GM18867 (cell line): ENCODE data around the gene NXPH2.
"Not testable (repeated sequence)": the region's sequence is repeated elsewhere in the genome, so short reads cannot be mapped to it uniquely, and the experiment has no call there.

Experiments used
- ATAC-seq: cut with Tn5 transposase; IDR thresholded peaks from one replicate; pipeline ENCODE4 v1.9.1; 2021; ENCODE audit warnings: mild to moderate bottlenecking, moderate library complexity; ENCODE audit not compliant: unreplicated experiment

NXPH2 gene

DNA sequence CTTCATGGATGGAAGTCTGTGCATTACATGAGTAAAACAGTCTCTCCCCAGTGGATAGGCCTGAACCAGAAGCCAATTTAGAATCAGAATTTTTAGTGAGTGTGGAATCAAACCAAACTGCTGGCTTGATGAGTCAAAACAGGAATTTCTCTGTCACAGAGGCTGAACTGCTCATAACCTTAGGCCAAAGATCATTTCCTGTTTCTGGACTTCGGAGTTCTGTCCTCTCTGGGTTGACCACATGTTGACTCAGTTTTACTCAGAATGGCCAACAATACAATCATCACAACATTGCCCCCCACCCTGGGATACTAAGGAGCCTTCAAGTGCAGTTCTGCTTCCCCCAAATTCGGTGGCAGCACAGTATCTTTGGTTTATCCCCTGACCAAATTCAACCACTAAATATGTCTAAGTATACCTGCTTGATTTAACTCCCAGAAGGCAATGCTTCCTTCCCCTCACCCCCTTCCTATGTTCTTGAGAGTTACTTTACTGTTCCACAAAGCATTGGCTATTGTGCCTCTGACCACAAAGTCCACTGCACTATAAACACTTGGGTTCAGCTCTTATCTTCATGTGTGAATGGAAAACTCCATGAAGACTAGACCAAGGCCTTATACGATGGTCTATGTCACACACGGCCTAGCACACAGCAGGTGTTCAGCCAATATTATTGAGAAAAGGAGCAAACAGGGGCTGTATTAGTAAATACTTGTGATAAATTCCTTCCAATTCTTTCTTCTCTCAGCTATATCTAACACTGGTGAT lies 67.8 kb downstream of the NXPH2 start:
- peak; percentile 93 for ATAC-seq

DNA sequence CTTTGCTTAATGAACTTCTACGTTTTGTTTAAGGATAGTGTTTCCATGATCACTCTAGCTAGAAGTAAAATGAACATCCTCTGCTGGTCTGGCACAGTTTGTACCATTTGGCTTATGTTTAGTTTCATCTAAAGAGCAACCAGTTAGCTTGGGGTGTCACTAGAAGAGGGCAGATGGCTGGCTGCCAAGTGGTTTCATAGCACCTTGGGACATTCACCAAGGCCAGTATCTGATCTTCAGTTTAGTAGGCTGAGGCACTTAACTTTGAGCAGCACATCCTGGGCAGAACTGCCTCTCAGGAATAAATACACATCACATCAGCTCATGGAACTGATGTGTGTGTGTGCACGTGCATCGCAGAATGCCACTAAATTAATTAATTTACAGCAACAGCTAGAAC lies 68.4 kb downstream of the NXPH2 start:
- ATAC-seq = peak; percentile 55

DNA sequence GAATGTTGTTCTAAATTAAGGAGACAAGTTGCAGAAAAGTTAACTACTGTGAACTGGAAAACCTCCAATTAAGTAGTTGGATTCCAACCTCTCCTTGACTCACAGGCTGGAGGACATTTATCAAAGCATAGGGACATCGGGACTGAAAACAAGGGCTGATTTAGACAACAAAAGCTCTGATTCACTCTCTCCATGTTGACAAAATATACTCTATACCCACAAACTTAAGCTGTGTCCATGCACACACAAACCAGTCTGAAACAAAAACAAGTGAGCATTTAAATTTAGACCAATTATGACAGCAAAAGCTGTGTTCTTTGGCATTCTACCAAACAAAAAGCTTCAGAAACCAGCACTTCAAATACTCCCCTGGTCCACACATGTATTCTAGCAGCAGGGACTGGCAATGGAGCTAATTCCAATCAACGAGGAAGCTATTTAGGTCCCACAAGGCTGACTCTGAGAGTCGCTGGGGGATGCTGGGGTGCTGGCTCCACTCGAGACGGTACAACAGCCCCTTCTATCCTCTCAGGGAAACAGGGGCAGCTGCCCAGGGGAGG lies 71.4 kb downstream of the NXPH2 start:
- no peak for ATAC-seq

DNA sequence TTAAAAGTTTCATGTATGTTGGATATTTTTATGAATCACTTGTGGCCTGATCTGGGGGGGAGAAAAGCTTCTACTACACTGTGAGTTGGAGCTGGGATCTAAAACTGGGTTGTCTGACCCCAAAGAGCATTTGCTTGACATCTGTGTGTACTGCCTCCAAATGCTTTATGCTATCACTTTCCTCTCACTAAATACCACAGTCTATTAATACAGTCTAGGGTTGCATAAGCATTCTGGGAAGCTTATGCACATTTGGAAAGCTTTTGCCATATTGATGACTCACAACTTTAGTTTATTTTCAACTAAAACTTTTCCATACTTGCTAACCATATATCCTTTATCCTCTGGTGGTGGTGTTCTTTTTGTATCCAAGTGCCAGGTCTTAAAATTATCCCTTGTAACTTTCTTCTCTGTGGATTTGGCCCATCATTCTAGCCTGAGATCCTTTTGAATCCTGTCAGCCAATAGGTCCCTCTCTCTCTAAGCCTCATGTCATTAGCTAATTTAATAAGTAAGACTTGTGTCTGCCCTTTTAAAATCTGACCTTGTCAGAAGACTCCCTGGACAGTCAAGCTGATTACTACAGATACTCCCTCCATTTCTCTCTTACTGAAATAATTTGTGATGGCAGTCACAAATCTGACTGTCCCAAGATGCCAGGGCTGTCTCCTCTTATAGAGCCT lies 72.7 kb downstream of the NXPH2 start:
- ATAC-seq = no peak

DNA sequence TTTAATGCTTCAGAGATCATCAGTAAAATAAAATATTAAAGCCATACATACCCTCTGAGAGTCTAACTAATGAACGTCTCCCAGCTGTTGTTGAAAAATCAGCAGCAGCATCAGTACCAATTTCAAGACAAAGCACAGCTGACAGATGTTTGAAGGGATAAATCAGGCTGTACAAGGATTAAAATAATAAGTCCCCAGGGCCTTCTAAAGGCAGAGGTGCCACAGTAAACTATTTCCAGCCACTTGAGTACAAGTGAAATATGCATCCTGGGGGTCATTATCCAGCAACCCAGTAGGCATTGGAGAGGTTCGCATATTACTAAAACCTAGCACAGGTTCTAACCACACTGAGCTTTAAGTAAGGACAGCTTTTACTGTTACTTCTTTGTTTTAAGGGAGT lies 76.9 kb downstream of the NXPH2 start:
- no peak for ATAC-seq

DNA sequence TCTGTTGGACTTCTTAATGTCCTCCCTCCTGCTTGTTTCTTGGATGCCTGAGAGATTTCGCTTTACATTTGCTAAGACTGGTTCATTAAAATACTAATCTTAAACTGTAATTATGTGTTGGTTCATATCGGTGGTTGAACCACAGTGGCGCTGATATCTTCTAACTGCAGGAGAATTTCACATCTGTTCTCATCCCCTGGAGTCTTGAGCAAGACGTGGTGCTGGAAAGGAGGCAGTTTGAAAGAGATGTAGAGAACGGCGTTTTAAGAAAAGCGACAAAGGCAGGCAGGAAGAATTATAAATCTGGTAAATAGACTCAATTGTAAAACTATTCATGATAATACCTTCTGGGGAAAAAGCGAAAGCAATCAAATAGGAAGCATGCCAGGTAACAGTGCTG lies 79.5 kb downstream of the NXPH2 start:
- ATAC-seq = no peak

DNA sequence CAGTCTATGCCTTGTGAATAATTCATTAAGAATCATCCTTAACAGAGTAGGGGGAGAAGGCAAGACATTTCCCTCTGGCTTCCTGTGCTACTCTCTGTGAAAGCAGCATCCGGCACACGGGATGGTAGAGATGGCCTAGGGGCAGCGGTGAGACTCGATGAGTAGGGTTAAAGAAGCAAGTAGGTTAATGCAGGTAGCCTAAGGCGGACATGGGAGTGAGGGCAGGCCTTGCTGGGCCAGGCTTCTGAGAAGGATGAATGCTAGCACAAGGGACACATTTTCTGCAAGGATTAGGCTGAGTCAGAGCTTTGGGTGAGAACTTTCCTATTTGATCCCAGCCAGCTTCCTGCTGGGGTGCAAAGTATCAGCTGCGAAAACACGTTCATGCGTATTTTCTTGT lies 80.8 kb downstream of the NXPH2 start:
- no peak for ATAC-seq

DNA sequence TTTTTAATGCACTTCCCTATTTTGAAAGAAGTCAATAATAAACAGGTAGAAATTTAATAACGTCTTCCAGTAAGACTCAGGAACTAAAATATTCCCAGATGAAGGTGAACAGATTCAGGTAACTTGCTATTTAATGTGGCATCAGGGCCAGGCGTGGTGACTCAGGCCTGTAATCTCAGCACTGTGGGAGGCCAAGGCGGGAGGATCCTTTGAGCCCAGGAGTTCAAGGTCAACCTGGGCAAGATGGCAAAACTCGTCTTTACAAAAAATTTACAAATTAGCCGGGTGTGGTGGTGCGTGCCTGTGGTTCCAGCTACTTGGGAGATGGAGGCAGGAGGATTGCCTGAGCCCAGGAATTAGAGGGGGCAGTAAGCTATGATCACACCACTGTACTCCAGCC lies 81.8 kb downstream of the NXPH2 start:
- no peak for ATAC-seq

DNA sequence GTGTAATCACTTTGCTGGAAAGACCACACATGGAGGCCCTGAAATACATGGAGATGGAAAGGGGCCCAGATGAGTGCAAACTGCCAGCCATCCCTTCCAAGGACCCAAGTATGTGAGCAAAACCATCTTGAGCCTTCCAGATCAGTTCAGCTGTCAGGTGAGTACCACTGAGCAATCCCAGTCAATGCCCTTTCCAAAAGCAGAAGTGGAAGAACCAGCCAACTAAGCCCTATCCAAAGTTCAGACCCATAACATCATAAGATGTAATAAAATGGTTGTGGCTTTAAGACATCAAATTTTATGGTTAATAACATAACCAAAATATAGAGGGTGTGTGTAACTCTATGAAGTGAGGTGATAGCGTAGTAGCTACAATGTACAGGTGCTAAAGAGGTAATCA lies 88.5 kb downstream of the NXPH2 start:
- no peak for ATAC-seq

DNA sequence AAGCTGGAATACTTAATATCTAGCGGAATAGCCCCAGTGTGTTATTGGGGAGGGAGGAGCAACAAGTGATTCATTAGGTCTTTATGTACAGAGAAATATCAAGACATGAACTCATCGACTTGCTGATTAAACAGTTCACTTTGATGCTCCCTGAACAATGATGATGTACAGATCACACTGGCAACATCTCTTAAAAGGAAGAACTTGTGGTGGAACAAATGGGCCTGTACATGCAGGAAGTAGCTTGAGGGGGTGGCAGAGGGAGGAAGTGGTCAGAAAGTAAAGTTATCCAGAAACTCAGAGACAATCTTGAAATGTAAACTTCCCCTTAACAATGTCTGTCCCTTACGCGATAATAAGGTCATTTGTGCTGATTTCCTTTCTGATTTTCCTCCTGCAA lies 90.5 kb downstream of the NXPH2 start:
- ATAC-seq = peak; percentile 70

DNA sequence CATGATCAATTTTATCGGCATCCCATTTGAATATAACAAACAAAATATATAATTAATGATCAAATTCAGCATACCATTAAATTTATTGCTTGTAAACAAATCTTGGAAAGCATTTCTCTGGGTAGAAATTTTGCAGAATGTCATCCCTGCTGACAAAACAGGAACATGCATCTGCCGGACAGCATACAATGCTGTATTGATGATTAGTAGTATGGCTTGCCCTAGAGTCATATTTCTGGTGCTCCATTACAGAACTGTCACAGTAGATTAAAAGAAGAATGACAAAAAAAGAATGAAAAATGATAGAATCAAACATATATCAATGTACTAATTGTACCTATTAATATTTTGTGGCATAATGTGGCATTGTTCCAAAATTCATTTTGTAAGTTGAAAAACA lies 98.0 kb downstream of the NXPH2 start:
- ATAC-seq = no peak

DNA sequence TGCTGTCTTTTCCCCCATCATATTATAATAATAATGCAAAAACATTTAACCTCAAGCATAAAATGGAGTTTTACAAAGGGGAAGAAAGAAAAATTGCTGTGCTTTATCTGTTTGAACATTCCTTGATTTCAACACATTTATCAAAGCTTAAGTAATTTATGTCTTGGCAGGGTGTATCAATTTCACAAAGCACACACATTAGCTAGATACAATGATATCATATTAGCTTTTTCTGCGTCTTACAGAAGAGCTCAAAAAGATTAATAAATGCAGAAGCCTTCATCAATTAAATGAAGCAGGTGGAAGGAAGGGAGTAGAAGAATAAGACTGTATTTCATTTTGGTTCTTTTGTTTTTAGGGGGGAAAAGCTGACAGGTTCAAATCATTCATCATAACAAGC lies 103.0 kb downstream of the NXPH2 start:
- ATAC-seq = no peak

DNA sequence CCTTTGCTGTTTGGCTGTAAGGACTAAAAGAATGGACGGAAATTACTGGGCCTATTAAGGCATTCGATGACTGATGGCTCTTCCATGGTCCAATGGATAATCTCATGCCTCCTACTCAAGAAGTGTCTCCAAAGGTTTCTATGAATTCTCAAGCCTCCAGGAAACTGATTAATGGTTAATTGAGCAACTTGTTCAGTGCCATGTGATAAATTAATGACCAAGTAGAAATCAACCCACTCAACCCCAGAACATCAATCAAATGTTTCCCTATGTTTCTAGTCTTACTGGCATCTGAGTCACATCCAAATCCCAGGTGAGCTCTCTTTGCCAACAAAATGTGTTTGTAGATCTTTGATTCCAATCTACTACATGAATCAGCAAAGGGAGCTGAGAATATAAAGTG lies 103.6 kb downstream of the NXPH2 start:
- no peak for ATAC-seq

DNA sequence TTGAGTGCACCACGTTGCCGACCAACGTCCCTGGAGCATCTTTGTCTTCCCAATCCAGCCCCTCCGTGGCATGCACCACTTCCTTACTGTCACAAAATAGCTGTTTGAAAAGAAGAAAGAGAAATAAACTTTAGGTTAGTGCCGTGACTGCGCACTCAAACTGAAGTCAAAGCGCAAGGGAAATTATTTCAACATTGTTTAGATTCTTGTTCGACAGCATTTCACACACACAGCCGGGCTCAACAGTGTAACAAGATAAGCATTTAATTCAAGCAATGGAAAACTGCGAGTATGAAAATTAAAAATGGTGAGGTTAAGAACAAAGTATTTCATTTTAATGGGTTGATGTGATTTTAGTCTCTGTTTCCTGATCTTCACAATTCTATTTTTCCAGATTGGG lies 108.6 kb downstream of the NXPH2 start:
- ATAC-seq = no peak

DNA sequence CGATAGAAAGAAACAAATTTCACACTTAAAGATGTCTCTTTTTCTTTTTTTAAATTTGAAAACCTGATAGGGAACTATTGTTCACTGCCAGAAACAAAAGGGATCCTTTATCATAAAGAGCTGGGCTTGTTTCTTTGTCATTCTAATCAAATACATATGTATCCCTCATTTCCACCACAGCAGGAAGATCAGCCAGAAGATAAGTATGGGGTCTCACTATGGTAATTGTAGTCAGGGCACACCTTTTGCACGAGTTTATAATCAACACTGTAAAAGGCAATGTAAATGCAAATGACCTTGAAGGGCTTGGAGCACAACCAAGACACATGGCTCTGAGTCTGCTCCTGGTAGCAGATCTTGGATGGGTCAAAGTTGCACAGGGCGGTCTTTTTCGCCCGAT lies 109.5 kb downstream of the NXPH2 start:
- no peak for ATAC-seq

DNA sequence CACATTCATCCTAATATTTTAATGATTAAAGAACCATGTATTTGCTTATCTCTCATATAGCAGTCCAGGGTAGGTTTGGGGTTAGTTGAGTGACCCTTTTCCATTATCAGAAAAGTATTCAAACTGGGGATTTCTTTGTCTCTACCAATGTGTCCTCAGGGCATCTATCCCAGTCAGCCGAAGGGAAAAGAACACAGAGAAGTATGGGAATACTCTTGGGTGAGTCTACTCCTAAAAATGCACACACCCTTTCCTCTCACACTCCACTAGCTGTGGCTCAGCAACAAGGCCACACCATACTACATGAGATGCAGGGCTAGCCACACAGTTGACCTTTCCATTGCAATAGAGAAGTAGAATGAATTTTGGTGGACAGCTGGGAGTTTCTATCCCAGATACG lies 114.3 kb downstream of the NXPH2 start:
- ATAC-seq = no peak

DNA sequence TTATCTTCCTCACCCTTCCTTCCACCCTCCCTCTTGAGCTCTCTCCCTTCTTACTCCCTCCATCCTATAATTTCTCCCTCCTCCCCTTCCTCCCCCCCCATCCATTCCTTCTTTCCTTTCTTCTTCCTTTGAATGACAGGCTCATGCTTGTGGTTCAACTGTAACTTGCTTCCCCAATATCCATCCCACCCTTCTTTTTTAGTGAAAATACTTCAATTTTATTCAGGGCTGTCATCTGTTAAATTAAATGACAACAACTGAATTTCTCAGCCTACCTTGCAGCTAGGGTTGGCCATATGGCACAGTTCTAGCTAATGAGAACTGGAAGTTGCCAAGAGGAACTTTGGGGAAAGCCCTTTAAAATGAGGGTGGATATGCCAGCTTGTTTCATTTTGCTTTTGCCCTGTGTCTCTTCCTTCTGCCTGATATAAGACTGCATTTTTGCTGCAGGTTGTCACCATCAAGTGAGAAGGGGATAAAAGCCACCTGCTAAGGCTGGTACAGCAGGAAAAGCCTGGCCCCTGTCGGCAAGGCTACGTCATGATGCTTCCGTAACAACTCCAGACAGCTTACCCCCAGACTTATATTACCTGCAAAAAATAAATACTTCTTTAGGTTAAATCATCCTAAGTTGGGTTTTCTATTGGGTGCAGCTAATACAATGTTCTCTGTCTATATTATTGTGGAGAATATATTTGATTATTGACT lies 121.8 kb downstream of the NXPH2 start:
- ATAC-seq = no peak

DNA sequence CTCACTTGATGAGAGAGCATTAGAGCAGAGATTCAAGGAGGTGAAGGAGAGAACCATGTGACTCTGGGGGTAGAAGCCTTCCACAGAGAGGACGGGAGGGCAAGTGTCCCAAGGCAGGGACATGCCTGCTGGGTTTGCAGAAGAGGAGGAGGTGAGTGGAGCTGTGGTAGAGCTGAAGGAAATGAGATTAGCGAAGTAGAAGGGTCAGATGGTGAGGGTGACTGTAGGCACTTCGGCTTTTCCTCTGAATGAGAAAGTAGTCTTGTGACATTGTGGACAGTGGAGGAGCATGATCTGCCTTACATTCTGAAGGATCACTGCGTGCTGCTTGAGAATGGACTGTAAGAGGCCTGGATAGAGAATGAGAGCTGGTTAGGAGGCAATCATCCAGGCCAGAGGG lies 126.0 kb downstream of the NXPH2 start:
- ATAC-seq = no peak

DNA sequence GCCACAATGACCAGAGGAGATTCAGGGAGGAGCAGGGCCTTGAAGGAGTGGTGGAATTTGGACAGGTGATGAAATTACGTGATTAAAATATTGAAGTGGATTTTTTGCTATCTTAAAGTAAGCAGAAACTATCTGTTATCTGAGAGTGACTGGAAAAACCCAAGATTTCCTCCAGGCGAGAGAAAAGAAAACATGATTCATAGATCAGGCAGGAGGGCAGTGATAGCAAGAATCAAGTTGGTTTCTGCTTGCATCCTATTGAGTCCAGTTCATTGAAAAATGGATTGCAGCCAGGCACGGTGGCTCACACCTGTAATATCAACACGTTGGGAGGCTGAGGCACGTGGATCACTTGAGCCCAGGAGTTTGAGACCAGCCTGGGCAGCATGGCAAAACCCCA lies 127.8 kb downstream of the NXPH2 start:
- ATAC-seq = no peak

DNA sequence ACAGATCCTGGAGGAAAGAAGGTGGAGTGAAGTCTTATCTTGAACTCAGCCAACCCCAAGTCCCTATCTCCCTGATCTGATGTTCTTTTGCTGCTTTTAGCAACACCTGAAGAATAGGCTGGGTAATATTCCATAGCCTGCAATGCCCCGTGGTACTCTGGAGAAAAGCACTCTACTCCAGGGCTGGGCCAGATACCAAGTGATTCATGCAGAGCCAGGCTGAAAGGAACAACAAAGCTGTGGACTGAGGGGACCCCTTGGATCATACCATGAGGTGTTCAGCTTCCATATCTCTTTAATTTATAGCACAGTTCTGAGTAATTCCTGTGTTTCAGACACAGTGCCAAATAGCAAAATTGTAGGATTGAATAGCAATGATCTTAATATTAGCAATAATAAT lies 130.6 kb downstream of the NXPH2 start:
- ATAC-seq = no peak

DNA sequence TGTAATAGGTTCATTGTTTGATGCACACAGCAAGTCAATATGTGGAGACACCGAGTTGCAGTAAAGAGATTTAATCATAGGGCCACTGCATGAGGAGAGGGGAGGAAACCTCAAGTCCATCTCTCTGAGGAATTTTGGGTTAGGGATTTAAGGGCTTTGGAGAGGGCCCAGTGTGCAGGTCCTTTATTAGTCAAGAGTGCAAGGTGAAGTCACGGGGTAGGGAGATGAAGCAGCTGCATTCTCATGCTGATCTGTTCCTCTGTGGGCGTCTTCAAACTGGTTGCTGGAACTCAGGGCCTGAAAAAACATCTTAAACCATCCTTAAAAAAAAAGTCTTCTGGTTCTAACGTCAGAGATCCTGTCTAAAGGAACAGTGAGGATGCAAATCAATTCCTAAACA lies 131.6 kb downstream of the NXPH2 start:
- no peak for ATAC-seq

DNA sequence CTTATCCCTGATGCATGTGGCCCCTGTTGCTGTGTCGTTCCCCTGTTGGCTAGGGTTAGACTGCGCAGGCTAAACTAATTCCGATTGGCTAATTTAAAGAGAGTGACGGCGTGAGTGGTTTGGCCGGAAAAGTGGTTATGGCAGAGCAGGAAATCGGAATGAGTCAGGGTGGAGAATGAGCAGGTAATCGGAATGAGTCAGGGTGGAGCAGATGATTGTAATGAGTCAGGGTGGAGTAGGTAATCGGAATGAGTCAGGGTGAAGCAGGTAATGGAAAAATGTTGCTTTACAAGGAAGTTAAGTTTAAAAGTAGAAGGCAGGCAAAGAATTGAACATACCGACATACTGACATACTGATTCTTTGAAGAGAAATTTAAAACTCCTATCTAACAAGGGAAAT lies 135.4 kb downstream of the NXPH2 start:
- not testable (repeated sequence) for ATAC-seq
